Neutrophil (primary cell): ENCODE data around the gene CTDSPL.

ENCODE experiments used
- H3K27ac ChIP-seq: fragments of 200-600 bp; sonication (generic); 2 replicates; pipeline ENCODE4 v1.5.1; 2016; ENCODE audit warnings: mild to moderate bottlenecking, moderate library complexity
- H3K27me3 ChIP-seq: fragments of 200-600 bp; sonication (generic); 2 replicates; pipeline ENCODE4 v1.6.0; 2016; ENCODE audit warnings: mild to moderate bottlenecking
- H3K36me3 ChIP-seq: fragments of 200-600 bp; sonication (generic); 2 replicates; pipeline ENCODE4 v1.5.1; 2017
- H3K4me1 ChIP-seq, 2 experiments: fragments of 200-600 bp in 1 of 2; sonication (generic) in 1 of 2; 1 replicate in 1 of 2; 2 replicates in 1 of 2; pipeline versions ENCODE4 v1.5.1 to v1.6.1; 2013 to 2016; ENCODE audit warnings: low read depth in 1 of 2, low read length in 1 of 2, mild to moderate bottlenecking in 1 of 2, moderate library complexity in 1 of 2; ENCODE audit not compliant: control insufficient read depth in 1 of 2, insufficient read depth in 1 of 2
- H3K4me3 ChIP-seq, 2 experiments: fragments of 200-600 bp in 1 of 2; sonication (generic) in 1 of 2; 1 replicate in 1 of 2; 2 replicates in 1 of 2; pipeline ENCODE4 v1.5.1; 2013 to 2016; ENCODE audit warnings: low read depth in 1 of 2, low read length in 1 of 2, mild to moderate bottlenecking in 1 of 2, moderate library complexity in 1 of 2
- H3K9me3 ChIP-seq: fragments of 200-600 bp; sonication (generic); 2 replicates; pipeline ENCODE4 v1.5.1; 2016
- TF ChIP-seq, protein P1 (sequence below): fragments of 200-600 bp; sonication (generic); IDR thresholded peaks from 2 replicates; pipeline ENCODE4 v1.5.1; 2016; ENCODE audit warnings: antibody characterized with exemption

The CTDSPL gene

DNA sequence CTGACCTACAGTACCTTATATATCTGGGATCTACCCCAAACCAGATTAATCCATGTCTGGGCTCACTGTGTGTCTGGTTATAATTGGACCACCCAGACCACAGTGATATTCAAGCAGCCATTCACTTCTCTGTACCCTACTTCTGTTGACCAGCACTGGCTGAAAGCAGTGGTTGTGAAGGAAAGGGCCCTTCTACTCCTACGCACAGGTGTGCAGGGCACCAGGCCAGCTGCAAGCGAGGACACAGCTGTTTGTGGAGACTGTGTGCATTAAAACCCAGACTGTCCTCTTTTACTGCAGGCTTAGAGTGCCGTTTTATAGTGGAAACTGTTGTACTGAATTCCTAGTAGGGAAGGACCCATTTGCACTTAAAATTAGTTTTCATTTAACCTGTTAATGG lies 29.5 kb downstream of the CTDSPL start:
- H3K27ac ChIP-seq: peak overlapping the region; percentile 72
- peaks cover 63 to 80% of the 10 kb centered on the region in 2 experiments for H3K4me1 ChIP-seq
- H3K36me3 ChIP-seq: no peaks in the 10 kb centered on the region
- no peak overlapping the region for H3K4me3 ChIP-seq
- H3K9me3 ChIP-seq: no peaks in the 10 kb centered on the region
- TF ChIP-seq, protein P1, sequence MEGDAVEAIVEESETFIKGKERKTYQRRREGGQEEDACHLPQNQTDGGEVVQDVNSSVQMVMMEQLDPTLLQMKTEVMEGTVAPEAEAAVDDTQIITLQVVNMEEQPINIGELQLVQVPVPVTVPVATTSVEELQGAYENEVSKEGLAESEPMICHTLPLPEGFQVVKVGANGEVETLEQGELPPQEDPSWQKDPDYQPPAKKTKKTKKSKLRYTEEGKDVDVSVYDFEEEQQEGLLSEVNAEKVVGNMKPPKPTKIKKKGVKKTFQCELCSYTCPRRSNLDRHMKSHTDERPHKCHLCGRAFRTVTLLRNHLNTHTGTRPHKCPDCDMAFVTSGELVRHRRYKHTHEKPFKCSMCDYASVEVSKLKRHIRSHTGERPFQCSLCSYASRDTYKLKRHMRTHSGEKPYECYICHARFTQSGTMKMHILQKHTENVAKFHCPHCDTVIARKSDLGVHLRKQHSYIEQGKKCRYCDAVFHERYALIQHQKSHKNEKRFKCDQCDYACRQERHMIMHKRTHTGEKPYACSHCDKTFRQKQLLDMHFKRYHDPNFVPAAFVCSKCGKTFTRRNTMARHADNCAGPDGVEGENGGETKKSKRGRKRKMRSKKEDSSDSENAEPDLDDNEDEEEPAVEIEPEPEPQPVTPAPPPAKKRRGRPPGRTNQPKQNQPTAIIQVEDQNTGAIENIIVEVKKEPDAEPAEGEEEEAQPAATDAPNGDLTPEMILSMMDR: no peak
- no peaks in the 10 kb centered on the region for H3K27me3 ChIP-seq

DNA sequence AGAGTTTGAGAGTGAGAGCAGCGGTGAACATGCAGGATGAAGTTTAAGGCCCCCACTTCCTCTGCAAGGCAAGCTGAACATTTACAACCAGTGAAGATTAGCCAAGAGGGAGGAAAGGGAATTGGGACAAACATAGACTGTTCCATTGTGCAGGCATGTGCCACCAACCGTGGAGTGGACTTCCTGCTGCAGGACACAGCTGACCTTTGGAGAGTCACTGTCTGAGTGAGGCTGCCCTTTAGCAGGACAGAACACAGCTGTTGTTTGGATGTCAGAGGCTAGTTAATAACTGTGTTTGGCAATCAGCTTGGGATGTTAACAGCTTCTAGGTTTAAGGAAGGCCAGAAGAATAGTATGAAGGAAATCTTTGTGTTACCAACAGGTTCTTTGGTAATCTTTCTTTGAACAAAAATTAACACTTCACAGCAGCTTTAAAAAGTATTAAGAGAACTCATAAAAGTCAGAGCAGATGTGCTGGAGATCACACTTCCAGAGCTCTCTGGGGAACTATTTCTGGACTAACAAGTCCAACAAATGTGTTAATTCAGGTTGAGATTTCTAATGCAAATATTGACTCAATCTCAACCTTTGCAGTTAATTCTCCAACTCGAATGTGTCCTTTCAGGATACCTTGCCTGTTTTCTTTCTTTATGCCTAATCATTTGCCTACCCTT lies 31.4 kb downstream of the CTDSPL start:
- no peak overlapping the region for H3K4me3 ChIP-seq
- H3K27me3 ChIP-seq: no peaks in the 10 kb centered on the region
- peak overlapping the region; percentile 63 for H3K27ac ChIP-seq
- no peaks in the 10 kb centered on the region for H3K36me3 ChIP-seq
- TF ChIP-seq, protein P1: no peak
- no peaks in the 10 kb centered on the region for H3K9me3 ChIP-seq
- peaks cover 57 to 84% of the 10 kb centered on the region in 2 experiments for H3K4me1 ChIP-seq

DNA sequence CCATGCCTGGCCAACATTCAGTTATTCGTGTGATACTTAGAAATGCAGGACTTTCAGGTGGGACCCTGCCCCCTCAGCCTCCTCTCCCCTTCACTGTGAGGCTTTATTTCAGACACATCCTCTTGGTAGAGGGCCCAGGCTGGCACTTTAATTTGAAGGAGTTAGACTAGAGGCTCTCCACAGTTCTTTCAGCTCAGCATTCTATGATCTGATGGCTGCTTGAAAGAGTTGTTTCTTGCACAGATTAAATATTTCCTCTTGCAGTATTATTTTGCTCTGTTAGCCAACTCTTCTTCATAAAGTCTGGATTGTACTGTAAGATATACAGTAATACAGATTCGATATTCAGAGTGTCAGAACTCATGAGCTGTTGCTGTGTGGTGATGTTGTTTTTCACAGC lies 35.1 kb downstream of the CTDSPL start:
- TF ChIP-seq, protein P1: no peak
- Histone ChIP-seq H3K27me3 (no peaks in the 10 kb centered on the region), H3K36me3 (no peaks in the 10 kb centered on the region), H3K4me1 (peaks cover 60 to 84% of the 10 kb centered on the region in 2 experiments), H3K27ac (no peak overlapping the region), H3K9me3 (no peaks in the 10 kb centered on the region), H3K4me3 (no peak overlapping the region)

DNA sequence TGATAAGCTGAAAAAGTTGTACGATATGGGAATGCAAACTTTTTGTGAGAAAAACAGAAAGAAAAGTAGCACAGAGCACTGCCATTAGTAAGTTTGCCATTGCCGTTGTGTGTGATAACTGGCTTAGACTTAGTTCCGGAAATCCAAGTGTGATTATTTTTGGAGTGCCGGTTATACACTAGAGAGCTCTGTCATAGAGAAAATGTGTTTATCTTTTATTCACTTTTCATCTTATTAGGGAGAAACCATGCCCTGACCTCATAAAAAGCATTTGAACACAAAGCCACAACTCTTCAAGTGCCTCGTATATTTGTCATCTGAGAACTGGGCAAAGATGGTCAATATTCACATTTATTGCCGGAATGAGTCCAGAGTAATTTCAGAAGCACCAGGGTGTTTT lies 36.1 kb downstream of the CTDSPL start:
- H3K36me3 ChIP-seq: no peaks in the 10 kb centered on the region
- peaks cover 60 to 84% of the 10 kb centered on the region in 2 experiments for H3K4me1 ChIP-seq
- no peak overlapping the region for H3K4me3 ChIP-seq
- H3K9me3 ChIP-seq: no peaks in the 10 kb centered on the region
- TF ChIP-seq, protein P1: no peak
- no peak overlapping the region for H3K27ac ChIP-seq
- H3K27me3 ChIP-seq: no peaks in the 10 kb centered on the region

DNA sequence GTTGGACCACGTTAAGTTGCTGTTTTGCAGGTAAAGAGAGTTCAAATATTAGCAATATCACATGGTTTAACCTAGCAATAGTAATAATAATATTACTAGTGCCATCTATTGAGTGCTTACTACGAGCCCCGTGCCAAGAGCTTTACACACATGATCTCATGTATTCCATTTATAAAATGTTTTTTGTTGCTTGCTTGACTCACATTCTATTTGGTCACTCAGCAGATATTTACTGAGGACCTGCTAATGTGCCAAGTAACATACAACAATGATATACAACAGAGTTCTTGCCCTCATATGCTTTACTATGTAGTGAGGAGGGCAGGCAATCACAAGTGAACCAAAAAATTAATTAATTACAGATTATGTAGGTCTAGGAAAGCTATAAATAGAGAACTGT lies 36.7 kb downstream of the CTDSPL start:
- Histone ChIP-seq H3K4me3 (no peak overlapping the region), H3K9me3 (no peaks in the 10 kb centered on the region), H3K27me3 (no peaks in the 10 kb centered on the region), H3K36me3 (no peaks in the 10 kb centered on the region), H3K27ac (no peak overlapping the region), H3K4me1 (peaks cover 58 to 84% of the 10 kb centered on the region in 2 experiments)
- TF ChIP-seq, protein P1: no peak
